Measurements from ENCODE around the gene TAF10. TPM values are rescaled to one million over a fixed set of nuclear protein-coding genes. Genes with fewer than 3 reads are reported as not detected.

Gene TAF10
- total RNA-seq, 1 donor from 2014 or later: 113 TPM

- H3K4me3 ChIP-seq (ENCODE audit: insufficient read depth, low read depth, low read length): no peak overlapping the region
- H4K20me1 ChIP-seq (ENCODE audit: insufficient read depth, low read length): peaks cover 60% of the 10 kb centered on the region
- Mint-ChIP-seq H3K27me3 (ENCODE audit: low read depth, unreplicated experiment) (no peaks in the 10 kb centered on the region), H3K27ac (ENCODE audit: unreplicated experiment) (no peak overlapping the region), H3K36me3 (ENCODE audit: low read depth, unreplicated experiment) (peaks cover 17% of the 10 kb centered on the region), H3K4me3 (ENCODE audit: unreplicated experiment) (no peak overlapping the region), H3K4me1 (ENCODE audit: low read depth, unreplicated experiment) (peaks cover 9% of the 10 kb centered on the region), H3K9me3 (ENCODE audit: unreplicated experiment) (no peaks in the 10 kb centered on the region)
- H3K36me3 ChIP-seq (ENCODE audit: insufficient read depth, low read length): peaks cover 42% of the 10 kb centered on the region
- H3K4me1 ChIP-seq (ENCODE audit: insufficient read depth, low read length): peaks cover 21% of the 10 kb centered on the region
- no peak overlapping the region for H3K27ac ChIP-seq (ENCODE audit: low read depth, low read length)
- H3K27me3 ChIP-seq (ENCODE audit: insufficient read depth, low read length): no peaks in the 10 kb centered on the region
- no peaks in the 10 kb centered on the region for H3K9me3 ChIP-seq (ENCODE audit: insufficient read depth, low read depth, low read length)
- H2AFZ ChIP-seq (ENCODE audit: low read depth, low read length): no peak overlapping the region
- H3K4me2 ChIP-seq (ENCODE audit: low read length): no peak overlapping the region
- FAIRE-seq (no peak), DNase-seq (ENCODE audit: low read depth) (no peak)
- no peak overlapping the region for H3K9ac ChIP-seq (ENCODE audit: low read length)
- TF ChIP-seq CTCF (IDR thresholded peaks at IDR 0.05; ENCODE audit: insufficient read depth, low read depth, low read length) (no peak), EZH2 (IDR thresholded peaks at IDR 0.05; ENCODE audit: insufficient read depth, low read length) (no peak)
- H3K79me2 ChIP-seq (ENCODE audit: insufficient read depth, low read length): peaks cover 92% of the 10 kb centered on the region
These were observed 11.0 kb downstream of the TAF10 start for GRCh38 chr11:6601041-6601461.

- no peak overlapping the region for H3K4me3 Mint-ChIP-seq (ENCODE audit: unreplicated experiment)
- Histone ChIP-seq H3K36me3 (ENCODE audit: insufficient read depth, low read length) (peaks cover 44% of the 10 kb centered on the region), H3K9ac (ENCODE audit: low read length) (no peak overlapping the region), H3K4me3 (ENCODE audit: insufficient read depth, low read depth, low read length) (no peak overlapping the region), H3K27me3 (ENCODE audit: insufficient read depth, low read length) (no peaks in the 10 kb centered on the region), H4K20me1 (ENCODE audit: insufficient read depth, low read length) (peaks cover 62% of the 10 kb centered on the region), H3K79me2 (ENCODE audit: insufficient read depth, low read length) (peaks cover 80% of the 10 kb centered on the region), H3K4me2 (ENCODE audit: low read length) (no peak overlapping the region), H3K9me3 (ENCODE audit: insufficient read depth, low read depth, low read length) (no peaks in the 10 kb centered on the region), H2AFZ (ENCODE audit: low read depth, low read length) (no peak overlapping the region), H3K4me1 (ENCODE audit: insufficient read depth, low read length) (peaks cover 12% of the 10 kb centered on the region), H3K27ac (ENCODE audit: low read depth, low read length) (no peak overlapping the region)
- peaks cover 8% of the 10 kb centered on the region for H3K4me1 Mint-ChIP-seq (ENCODE audit: low read depth, unreplicated experiment)
- no peak overlapping the region for H3K27ac Mint-ChIP-seq (ENCODE audit: unreplicated experiment)
- FAIRE-seq (no peak), DNase-seq (ENCODE audit: low read depth) (no peak)
- no peaks in the 10 kb centered on the region for H3K27me3 Mint-ChIP-seq (ENCODE audit: low read depth, unreplicated experiment)
- H3K9me3 Mint-ChIP-seq (ENCODE audit: unreplicated experiment): no peaks in the 10 kb centered on the region
- H3K36me3 Mint-ChIP-seq (ENCODE audit: low read depth, unreplicated experiment): peaks cover 17% of the 10 kb centered on the region
- TF ChIP-seq EZH2 (IDR thresholded peaks at IDR 0.05; ENCODE audit: insufficient read depth, low read length): no peak
- no peak for TF ChIP-seq CTCF (IDR thresholded peaks at IDR 0.05; ENCODE audit: insufficient read depth, low read depth, low read length)
These were observed 12.1 kb downstream of the TAF10 start for GRCh38 chr11:6599881-6600390.

DNA sequence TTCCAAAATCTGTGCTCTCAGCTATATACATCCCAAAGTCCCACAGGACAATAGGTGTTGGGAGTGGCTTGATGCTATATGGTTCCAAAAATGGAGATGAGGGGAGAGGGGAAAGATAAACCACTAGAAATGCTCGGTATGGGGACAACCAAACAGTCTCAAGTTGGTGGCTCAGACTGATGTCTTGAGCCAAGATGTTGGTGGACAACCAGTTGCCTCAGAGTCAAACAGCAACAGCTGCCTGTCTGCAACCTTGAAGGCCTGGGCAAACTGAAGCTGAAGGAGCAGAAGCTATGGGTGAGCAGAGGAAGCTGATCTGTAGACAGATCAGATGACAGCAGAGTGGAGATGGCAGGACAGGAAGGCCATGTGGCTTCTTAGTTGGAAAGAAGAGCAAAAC, 12.6 kb downstream of the TAF10 start:
- peaks cover 11% of the 10 kb centered on the region for H3K4me1 ChIP-seq (ENCODE audit: insufficient read depth, low read length)
- no peak overlapping the region for H2AFZ ChIP-seq (ENCODE audit: low read depth, low read length)
- H3K4me1 Mint-ChIP-seq (ENCODE audit: low read depth, unreplicated experiment): peaks cover 11% of the 10 kb centered on the region
- H3K36me3 ChIP-seq (ENCODE audit: insufficient read depth, low read length): peaks cover 44% of the 10 kb centered on the region
- no peaks in the 10 kb centered on the region for H3K9me3 ChIP-seq (ENCODE audit: insufficient read depth, low read depth, low read length)
- no peak overlapping the region for H3K9ac ChIP-seq (ENCODE audit: low read length)
- H3K9me3 Mint-ChIP-seq (ENCODE audit: unreplicated experiment): no peaks in the 10 kb centered on the region
- H3K27me3 Mint-ChIP-seq (ENCODE audit: low read depth, unreplicated experiment): no peaks in the 10 kb centered on the region
- no peak overlapping the region for H3K4me3 ChIP-seq (ENCODE audit: insufficient read depth, low read depth, low read length)
- no peak overlapping the region for H3K27ac Mint-ChIP-seq (ENCODE audit: unreplicated experiment)
- H3K79me2 ChIP-seq (ENCODE audit: insufficient read depth, low read length): peaks cover 76% of the 10 kb centered on the region
- no peak overlapping the region for H3K27ac ChIP-seq (ENCODE audit: low read depth, low read length)
- H4K20me1 ChIP-seq (ENCODE audit: insufficient read depth, low read length): peaks cover 62% of the 10 kb centered on the region
- H3K4me2 ChIP-seq (ENCODE audit: low read length): no peak overlapping the region
- H3K27me3 ChIP-seq (ENCODE audit: insufficient read depth, low read length): no peaks in the 10 kb centered on the region
- H3K4me3 Mint-ChIP-seq (ENCODE audit: unreplicated experiment): no peak overlapping the region
- FAIRE-seq (no peak), DNase-seq (ENCODE audit: low read depth) (no peak)
- H3K36me3 Mint-ChIP-seq (ENCODE audit: low read depth, unreplicated experiment): peaks cover 19% of the 10 kb centered on the region
- TF ChIP-seq CTCF (IDR thresholded peaks at IDR 0.05; ENCODE audit: insufficient read depth, low read depth, low read length) (no peak), EZH2 (IDR thresholded peaks at IDR 0.05; ENCODE audit: insufficient read depth, low read length) (no peak)
